Measurements from ENCODE around the gene CLK3.
"Not testable (repeated sequence)": the region's sequence is repeated elsewhere in the genome, so short reads cannot be mapped to it uniquely, and the experiment has no call there.

Gene CLK3

GRCh38 chr15:74615508-74616365, at the start of gene CLK3:
CLK3 (plus strand) TSS chr15:74615836; CDS start chr15:74619197, 3,361 bp downstream.
- DNase-seq (ENCODE audit: low spot score): peak; percentile 99

DNA sequence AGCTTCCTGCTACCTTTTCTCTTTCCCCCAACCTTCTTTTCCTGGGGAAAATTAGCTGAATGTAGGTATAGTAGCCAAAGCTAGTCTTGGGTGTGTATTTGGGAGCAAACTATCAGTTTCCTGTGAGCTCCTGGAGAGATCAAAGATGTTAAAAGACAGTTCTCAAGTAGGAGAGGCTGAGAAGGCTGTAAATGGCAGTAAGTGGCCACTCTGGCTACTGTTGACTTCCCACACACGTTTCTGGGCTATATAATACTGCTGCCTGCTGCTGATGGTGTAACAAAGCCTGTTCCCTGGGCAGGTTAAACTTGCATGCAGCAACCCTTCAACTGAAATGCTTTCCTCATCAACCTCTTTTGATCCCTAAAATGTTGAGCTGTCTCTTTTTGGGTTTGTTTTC, 47.0 kb upstream of the CLK3 start:
- DNase-seq (ENCODE audit: low spot score): no peak

- DNase-seq (ENCODE audit: low spot score): no peak
Measured at GRCh38 chr15:74569731-74570070, 45.9 kb upstream of the CLK3 start.

GRCh38 chr15:74571191-74571590, 44.4 kb upstream of the CLK3 start:
- DNase-seq (ENCODE audit: low spot score): no peak

GRCh38 chr15:74573987-74574386, 41.6 kb upstream of the CLK3 start:
- no peak for DNase-seq (ENCODE audit: low spot score)

- DNase-seq (ENCODE audit: low spot score): no peak
Measured at GRCh38 chr15:74578496-74578994, 37.1 kb upstream of the CLK3 start.

GRCh38 chr15:74579001-74579400, 36.6 kb upstream of the CLK3 start:
- no peak for DNase-seq (ENCODE audit: low spot score)

DNA sequence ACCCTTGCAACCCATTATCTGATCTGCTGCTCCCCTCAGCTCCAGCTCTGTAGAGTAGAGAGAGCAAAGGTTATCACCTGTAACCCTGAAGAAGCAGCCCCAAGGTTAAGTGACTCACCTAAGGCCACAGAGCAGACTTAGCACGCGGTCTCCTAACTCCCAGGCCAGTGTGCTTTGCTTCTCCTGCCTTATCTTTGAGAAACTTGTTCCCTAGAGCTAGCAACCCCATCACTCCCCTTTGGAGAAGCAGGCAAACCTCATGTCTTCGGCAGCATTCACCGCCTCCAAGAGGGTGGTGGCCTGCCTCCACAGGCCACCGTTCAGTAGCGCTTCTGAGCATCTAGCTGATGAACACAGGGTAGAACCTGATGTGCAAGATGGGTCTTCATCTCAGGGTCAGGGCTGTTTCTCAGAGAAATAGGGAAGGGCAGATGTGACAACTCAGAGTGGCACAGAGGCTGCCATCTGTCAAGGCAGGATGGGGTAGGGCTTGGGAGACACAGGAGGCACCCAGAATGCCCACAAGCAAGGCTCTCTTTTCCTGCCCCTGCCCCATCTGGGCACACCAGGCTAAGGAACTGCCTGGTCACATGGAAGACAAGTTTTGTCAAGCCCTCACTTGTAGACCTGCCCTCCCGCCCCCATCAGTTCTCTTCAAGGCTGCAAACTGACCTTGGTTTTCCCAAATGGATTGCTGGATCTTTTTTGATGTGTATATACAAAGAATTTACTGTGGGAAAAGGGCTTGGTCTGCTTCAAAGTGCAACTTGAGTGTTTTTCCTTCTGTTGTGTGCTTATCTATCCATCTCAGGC, 34.9 kb upstream of the CLK3 start:
- DNase-seq (ENCODE audit: low spot score): no peak

- no peak for DNase-seq (ENCODE audit: low spot score)
Measured at GRCh38 chr15:74584204-74584603, 31.4 kb upstream of the CLK3 start.

DNA sequence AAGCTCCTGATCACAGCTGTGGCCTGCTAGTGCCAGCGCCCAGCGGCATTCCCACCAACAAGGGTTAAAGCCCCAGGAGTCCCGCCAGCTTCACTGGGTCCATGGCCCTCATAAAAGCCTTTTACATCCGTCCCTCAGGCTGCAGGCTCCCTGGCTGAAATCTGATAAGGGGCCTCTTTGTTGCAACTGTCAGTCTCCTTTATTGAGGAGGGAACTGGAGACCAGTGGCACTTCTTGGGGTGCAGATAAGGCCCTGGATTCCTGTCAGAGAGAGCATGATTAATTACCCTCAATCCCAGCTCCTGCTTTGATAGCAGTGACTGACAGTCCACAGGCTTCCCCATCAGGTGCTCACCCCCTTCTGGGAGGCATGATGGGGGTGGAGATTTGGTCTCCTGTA, 30.9 kb upstream of the CLK3 start:
- DNase-seq (ENCODE audit: low spot score): no peak

- no peak for DNase-seq (ENCODE audit: low spot score)
Measured at GRCh38 chr15:74585191-74585590, 30.4 kb upstream of the CLK3 start.

- DNase-seq (ENCODE audit: low spot score): no peak
Measured at GRCh38 chr15:74585857-74586256, 29.8 kb upstream of the CLK3 start.

DNA sequence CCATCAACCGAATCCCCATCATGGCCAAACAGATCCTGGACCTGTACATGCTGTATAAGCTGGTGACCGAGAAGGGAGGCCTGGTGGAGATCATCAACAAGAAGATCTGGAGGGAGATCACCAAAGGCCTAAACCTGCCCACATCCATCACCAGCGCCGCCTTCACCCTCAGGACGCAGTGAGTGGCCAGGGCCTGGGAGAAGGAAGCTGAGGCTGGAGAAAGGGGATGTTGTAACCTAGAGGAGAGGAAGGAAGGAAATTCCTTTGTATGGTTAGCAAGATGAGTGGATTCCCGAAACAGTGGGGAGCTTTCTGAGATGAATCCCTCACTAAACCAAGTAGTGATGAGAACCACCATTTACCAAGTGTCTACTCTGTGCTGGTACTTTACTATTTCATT, 25.8 kb upstream of the CLK3 start:
- DNase-seq (ENCODE audit: low spot score): no peak

GRCh38 chr15:74592222-74592621, 23.4 kb upstream of the CLK3 start:
- no peak for DNase-seq (ENCODE audit: low spot score)

DNA sequence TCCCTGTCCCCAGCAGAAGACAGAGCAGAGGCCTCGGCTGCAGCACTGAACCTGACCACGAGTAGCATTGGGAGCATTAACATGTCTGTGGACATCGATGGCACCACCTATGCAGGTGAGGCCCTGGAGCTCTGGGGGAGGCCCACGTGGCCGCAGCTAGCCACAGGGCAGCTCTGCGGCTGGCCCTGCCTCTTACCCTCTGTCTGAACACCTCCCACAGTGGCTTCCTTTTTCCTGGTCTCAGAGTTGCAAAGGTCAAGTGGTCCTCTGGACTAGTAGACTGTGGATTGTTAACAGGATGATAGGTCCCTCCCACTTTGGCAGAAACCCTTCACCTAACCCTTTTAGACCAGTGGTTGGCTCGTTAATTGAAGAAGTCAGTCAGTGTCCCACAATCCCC, 22.5 kb upstream of the CLK3 start:
- no peak for DNase-seq (ENCODE audit: low spot score)

DNA sequence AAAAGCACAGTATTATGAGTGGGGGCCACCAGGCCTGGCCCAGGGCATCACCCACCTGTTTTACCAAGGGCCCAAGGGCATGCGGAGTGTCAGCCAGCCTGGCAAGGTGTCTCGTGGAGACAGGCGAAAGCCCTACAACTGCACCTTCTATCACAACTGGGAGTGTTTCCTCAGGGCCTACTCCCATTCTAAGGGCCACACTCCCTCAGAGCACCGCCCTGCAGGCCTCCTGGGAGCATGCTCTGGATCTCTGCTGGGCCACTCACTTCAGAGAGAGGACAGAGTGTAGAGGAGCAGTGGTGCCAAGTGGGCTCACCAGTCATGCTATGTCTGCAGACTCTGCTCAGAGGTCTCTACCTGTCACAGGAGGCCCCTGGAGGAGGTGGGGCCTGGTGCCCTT, 21.2 kb upstream of the CLK3 start:
- DNase-seq (ENCODE audit: low spot score): no peak

DNA sequence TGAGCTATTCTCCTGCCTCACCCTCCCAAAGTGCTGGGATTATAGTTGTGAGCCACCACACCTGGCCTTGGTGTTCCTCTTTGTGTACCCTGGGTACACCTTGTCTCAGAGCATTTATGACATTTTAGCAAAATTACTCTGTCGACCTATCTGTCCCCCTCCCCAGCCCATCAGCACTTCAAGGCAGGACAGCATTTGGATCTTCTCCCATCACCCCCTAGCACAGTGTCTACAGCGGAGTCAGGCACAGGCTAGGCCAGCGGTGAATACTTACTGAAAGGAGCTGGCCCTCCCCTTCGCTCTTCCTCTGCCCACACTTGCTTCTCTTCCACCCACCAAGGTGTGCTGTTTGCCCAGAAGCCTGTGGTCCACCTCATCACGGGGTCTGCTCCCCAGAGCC, 20.4 kb upstream of the CLK3 start:
- DNase-seq (ENCODE audit: low spot score): no peak

- DNase-seq (ENCODE audit: low spot score): not testable (repeated sequence)
Measured at GRCh38 chr15:74596736-74597135, 18.9 kb upstream of the CLK3 start.

GRCh38 chr15:74597146-74597705, 18.4 kb upstream of the CLK3 start:
- not testable (repeated sequence) for DNase-seq (ENCODE audit: low spot score)

DNA sequence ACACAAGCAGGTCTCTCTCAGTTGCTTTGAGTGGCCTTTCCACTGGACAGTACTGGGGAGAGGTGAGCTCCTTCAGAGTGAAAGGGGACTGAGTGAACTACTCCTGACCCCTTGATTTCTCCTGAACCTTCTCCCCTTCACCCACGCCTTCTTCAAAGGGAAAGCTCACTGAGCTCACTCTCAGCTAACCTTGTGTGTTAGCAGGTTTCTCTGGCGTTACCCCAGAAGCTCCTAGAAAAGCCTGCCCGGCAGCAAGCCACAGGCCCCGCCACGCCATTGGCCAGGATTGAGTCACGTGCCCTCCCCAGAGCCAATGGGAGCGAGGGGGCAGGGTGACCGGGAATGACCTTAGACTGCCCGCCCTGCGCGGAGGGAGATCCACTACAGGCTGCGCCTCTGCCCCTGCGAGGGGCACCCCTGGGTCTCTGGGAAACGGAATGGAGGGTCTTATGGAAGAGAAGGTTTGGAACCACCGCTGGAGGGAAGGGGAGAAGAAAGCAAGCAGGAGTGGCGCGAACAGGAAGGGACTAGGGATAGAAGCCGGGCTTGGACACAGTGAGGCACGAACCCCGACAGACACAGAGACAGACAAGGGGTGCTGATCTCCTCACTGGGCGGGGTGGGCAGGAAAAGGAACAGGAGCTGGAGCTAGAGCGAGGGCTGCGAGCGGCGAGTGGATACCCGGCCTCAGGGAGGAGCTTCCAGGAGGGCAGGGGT, 17.4 kb upstream of the CLK3 start:
- peak; percentile 100 for DNase-seq (ENCODE audit: low spot score)

- no peak for DNase-seq (ENCODE audit: low spot score)
Measured at GRCh38 chr15:74599156-74599555, 16.5 kb upstream of the CLK3 start.

All from HuH-7.5 (cell line).